ENCODE data around the gene OGFRL1. TPM values are rescaled to one million over a fixed set of nuclear protein-coding genes. Genes with fewer than 3 reads are reported as not detected.

OGFRL1 gene
- total and polyA plus RNA-seq, 2 of the 13 experiments (the other 11 are each of a cell fraction or from before 2014, with no cell fraction given): 0.26 to 0.80 TPM

DNA sequence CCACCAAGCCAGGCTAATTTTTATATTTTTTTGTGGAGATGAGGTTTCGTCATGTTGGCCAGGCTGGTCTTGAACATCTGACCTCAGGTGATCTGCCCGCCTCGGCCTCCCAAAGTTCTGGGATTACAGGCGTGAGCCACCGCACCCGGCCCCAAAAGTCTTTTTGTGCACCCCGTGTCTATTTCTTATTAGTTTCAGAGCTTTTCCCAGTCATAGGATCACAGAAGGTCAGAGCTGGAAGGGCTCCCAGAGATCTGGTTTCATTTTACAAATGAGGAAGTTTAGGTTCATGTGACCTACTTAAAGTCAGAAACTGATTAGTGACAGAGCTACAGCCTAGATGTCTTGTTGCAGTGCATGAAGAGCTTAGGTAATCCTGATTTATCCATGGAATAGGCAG, 1.6 kb upstream of the OGFRL1 start:
- Histone ChIP-seq H2AFZ (ENCODE audit: low read length) (no peak overlapping the region), H3K79me2 (ENCODE audit: insufficient read depth, low read length) (no peaks in the 10 kb centered on the region), H3K9ac (ENCODE audit: insufficient read depth, low read depth, low read length) (no peak overlapping the region), H4K20me1 (ENCODE audit: insufficient read depth, low read length) (no peaks in the 10 kb centered on the region), H3K4me1 (ENCODE audit: insufficient read depth, low read length) (peaks cover 15% of the 10 kb centered on the region), H3K27ac (ENCODE audit: extremely low read length, insufficient read depth, low read length) (no peak overlapping the region), H3K4me3 (replicated peaks in 1 of 3; ENCODE audit: insufficient read depth in 1 of 3, low read depth in 2 of 3, low read length in 3 of 3) (no peak overlapping the region), H3K9me3 (ENCODE audit: low read length) (no peaks in the 10 kb centered on the region), H3K27me3 (ENCODE audit: control insufficient read depth in 1 of 2, insufficient read depth in 2 of 2, low read length in 2 of 2) (peaks cover 0 to 11% of the 10 kb centered on the region in 2 experiments; a peak in 2 of 5 replicates), H3K36me3 (replicated peaks in 1 of 2; ENCODE audit: control insufficient read depth in 1 of 2, insufficient read depth in 2 of 2, low read length in 2 of 2) (no peaks in the 10 kb centered on the region), H3K4me2 (ENCODE audit: low read depth, low read length) (no peak overlapping the region)
- WGBS (ENCODE audit: low lambda C conversion rate): 54% methylated on average over 7 of the region's 7 CpGs
- ChIA-PET POLR2A (no interaction called here), CTCF (ENCODE audit: low intra/inter-chr PET ratio, low total read pairs) (no interaction called here)
- FAIRE-seq (no peak), ATAC-seq (no peak), DNase-seq (ENCODE audit: low spot score) (no peak)
- intact Hi-C loops (cut with micrococcal nuclease; ENCODE audit: unreplicated experiment) (no loop called here), in situ Hi-C loops (cut with HindIII; ENCODE audit: extremely low pct_ligation_motif_present, low pct_unique_long_range_greater_than_20kb) (no loop called here)
- BruUV-seq (replicated peaks): no TSS peak
- TF ChIP-seq SPEN (CRISPR knock-in tag; IDR thresholded peaks at IDR 0.05; ENCODE audit: low read depth): no peak
- TF ChIP-seq ASH2L (IDR thresholded peaks at IDR 0.05; ENCODE audit: insufficient read length, low read depth, low read length): no peak
- TF ChIP-seq, protein P1, sequence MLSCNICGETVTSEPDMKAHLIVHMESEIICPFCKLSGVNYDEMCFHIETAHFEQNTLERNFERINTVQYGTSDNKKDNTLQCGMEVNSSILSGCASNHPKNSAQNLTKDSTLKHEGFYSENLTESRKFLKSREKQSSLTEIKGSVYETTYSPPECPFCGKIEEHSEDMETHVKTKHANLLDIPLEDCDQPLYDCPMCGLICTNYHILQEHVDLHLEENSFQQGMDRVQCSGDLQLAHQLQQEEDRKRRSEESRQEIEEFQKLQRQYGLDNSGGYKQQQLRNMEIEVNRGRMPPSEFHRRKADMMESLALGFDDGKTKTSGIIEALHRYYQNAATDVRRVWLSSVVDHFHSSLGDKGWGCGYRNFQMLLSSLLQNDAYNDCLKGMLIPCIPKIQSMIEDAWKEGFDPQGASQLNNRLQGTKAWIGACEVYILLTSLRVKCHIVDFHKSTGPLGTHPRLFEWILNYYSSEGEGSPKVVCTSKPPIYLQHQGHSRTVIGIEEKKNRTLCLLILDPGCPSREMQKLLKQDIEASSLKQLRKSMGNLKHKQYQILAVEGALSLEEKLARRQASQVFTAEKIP (CRISPR knock-in tag; IDR thresholded peaks at IDR 0.05; ENCODE audit: borderline replicate concordance): no peak
- TF ChIP-seq, protein P2, sequence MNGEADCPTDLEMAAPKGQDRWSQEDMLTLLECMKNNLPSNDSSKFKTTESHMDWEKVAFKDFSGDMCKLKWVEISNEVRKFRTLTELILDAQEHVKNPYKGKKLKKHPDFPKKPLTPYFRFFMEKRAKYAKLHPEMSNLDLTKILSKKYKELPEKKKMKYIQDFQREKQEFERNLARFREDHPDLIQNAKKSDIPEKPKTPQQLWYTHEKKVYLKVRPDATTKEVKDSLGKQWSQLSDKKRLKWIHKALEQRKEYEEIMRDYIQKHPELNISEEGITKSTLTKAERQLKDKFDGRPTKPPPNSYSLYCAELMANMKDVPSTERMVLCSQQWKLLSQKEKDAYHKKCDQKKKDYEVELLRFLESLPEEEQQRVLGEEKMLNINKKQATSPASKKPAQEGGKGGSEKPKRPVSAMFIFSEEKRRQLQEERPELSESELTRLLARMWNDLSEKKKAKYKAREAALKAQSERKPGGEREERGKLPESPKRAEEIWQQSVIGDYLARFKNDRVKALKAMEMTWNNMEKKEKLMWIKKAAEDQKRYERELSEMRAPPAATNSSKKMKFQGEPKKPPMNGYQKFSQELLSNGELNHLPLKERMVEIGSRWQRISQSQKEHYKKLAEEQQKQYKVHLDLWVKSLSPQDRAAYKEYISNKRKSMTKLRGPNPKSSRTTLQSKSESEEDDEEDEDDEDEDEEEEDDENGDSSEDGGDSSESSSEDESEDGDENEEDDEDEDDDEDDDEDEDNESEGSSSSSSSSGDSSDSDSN (CRISPR knock-in tag; IDR thresholded peaks at IDR 0.05): no peak
- TF ChIP-seq NPAS2 (CRISPR knock-in tag; IDR thresholded peaks at IDR 0.05; ENCODE audit: borderline replicate concordance): no peak
- no peak for TF ChIP-seq ZNF3 (CRISPR knock-in tag; IDR thresholded peaks at IDR 0.05)
- TF ChIP-seq PTBP1 (IDR thresholded peaks at IDR 0.05; ENCODE audit: low read depth, low read length, poor library complexity, severe bottlenecking): no peak
- TF ChIP-seq SP1 (IDR thresholded peaks at IDR 0.05): no peak
- TF ChIP-seq SP1 (CRISPR knock-in tag; IDR thresholded peaks at IDR 0.05): no peak
- no peak for TF ChIP-seq HINFP (CRISPR knock-in tag; IDR thresholded peaks at IDR 0.05; ENCODE audit: low read depth)
- no peak for TF ChIP-seq TSC22D2 (CRISPR knock-in tag; IDR thresholded peaks at IDR 0.05; ENCODE audit: borderline replicate concordance)
- TF ChIP-seq, protein P3, sequence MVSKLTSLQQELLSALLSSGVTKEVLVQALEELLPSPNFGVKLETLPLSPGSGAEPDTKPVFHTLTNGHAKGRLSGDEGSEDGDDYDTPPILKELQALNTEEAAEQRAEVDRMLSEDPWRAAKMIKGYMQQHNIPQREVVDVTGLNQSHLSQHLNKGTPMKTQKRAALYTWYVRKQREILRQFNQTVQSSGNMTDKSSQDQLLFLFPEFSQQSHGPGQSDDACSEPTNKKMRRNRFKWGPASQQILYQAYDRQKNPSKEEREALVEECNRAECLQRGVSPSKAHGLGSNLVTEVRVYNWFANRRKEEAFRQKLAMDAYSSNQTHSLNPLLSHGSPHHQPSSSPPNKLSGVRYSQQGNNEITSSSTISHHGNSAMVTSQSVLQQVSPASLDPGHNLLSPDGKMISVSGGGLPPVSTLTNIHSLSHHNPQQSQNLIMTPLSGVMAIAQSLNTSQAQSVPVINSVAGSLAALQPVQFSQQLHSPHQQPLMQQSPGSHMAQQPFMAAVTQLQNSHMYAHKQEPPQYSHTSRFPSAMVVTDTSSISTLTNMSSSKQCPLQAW (CRISPR knock-in tag; IDR thresholded peaks at IDR 0.05): no peak
- no peak for TF ChIP-seq ZNF629 (CRISPR knock-in tag; conservative IDR thresholded peaks at IDR 0.05)
- TF ChIP-seq RBAK (CRISPR knock-in tag; IDR thresholded peaks at IDR 0.05): no peak
- no peak for TF ChIP-seq SIN3A (IDR thresholded peaks at IDR 0.05; ENCODE audit: borderline replicate concordance, low read depth, low read length)

Measured in HepG2 (cell line).